Kidney glomerular epithelial cell (primary cell): Measurements from ENCODE around the gene CXCL17.
"Not testable (repeated sequence)": the region's sequence is repeated elsewhere in the genome, so short reads cannot be mapped to it uniquely, and the experiment has no call there.

Source experiments
- DNase-seq: peaks from one replicate; lab custom pipeline; 2025; lab: John Stamatoyannopoulos, UW

CXCL17 gene

GRCh38 chr19:42442833-42443232 is at the start of gene CXCL17:
TSS of gene CXCL17 (minus strand) at chr19:42442946. CDS start at chr19:42442832, 114 bp downstream.
- DNase-seq, result no peak

DNA sequence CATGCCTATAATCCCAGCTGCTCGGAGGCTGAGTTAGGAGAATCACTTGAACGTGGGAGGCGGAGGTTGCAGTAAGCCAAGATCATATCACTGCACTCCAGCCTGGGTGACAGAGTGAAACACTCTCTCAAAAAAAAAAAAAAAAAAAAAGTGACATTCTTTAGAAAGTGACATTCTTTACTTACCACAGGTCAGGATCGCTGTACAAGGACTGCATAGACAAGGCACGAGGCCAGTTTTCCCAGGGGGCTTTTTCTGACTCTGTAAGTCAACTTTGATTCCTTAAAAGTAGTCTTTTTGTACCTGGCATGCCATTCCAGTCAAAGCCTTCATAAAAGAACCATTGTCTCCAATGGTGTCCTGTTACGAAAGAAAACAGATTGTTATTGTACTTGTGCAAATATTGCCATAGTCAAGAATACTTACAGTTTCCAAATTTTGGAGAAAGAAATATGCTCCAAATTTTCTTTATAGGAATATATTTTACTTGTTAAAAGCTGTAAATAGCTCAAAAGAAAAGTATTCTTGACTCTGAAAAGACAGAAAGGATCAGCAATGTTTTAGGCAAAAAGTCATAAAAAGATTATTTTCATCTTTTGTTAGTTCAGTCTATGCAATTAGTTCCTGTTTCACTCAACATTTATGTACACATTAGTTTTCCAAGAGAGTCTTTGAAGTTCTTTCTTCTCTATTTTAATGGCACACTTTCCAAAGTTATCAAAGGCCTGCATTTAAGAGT is 46.2 kb upstream of the CXCL17 start:
- no peak for DNase-seq

DNA sequence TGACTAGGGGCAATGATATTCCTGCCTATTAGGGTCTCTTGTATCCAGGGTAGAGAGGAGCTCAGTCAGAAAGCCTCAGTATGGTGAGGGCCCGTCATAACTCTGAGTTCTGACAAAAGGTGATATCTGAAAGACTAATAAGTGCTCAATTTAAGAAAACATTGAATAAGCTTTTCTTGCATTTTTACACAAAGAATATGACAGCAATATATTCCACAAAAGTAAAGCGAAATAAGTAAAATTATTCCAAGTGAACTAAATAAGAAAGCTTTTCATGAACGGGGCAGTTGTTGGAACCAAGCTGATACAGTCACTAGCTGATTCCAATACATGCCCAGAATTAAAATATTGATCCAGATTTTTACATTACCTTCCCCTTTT is 45.0 kb upstream of the CXCL17 start:
- no peak for DNase-seq

GRCh38 chr19:42487032-42487797 is 44.5 kb upstream of the CXCL17 start:
- DNase-seq, result no peak

- DNase-seq, result not testable (repeated sequence)
These were observed 42.3 kb upstream of the CXCL17 start for GRCh38 chr19:42485036-42485435.

DNA sequence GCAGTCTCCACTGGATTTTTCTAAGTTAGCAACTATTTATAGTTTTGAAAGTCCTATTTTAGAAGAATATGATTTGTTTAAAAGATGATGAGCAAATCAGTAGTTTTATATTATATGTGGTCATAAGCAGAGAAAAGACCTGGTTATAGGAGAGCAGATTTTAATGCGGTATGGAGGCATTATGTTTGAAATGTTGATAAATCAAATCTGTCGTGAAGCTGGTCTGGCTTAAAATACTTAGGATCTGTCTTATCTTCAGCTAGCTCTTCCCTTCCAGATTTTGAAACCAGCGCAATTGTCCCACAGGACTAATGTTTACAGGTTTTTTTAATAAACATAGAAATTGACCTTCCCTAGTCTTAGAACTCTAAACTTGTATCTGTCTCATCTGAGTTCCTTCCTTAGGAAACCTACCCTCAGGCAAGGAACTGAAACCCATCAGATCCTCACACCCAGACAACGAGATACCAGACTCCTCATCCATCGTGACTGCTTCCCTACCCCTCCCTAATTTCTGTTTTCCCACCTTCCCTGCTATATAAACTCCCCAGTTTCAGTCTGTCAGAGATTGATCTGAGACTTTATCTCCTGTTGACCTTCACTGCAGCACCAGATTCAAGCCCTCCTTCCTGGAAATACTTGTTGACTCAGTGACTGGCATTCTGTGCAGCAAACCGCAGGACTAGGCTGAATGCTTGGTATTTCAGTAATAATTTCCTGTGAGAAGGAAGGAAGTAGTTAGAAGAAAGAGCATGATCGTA is 37.8 kb upstream of the CXCL17 start:
- DNase-seq, result no peak

- no peak for DNase-seq
These were observed 37.0 kb upstream of the CXCL17 start for GRCh38 chr19:42479736-42480135.

DNA sequence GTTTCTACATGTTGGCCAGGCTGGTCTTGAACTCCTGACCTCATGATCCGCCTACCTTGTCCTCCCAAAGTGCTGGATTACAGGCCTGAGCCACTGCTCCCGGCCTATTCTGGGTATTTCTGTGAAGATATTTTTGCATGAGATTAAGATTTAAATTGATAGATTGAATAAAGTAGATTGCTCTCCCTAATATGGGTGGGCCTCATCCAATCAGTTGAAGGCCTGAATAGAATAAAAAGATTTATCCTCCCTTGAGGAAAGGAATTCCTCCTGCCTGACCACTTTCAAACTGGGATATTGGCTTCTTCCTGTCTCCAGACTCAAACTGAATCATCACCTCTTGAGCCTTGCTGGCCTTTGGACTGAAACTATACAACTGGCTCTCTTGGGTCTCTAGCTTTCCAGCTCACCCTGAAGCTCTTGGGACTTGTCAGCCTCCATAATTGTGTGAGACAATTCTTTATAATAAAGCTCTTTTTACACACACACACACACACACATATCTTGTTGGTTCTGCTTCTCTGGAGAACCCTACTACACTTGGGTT is 36.1 kb upstream of the CXCL17 start:
- DNase-seq, result no peak

DNA sequence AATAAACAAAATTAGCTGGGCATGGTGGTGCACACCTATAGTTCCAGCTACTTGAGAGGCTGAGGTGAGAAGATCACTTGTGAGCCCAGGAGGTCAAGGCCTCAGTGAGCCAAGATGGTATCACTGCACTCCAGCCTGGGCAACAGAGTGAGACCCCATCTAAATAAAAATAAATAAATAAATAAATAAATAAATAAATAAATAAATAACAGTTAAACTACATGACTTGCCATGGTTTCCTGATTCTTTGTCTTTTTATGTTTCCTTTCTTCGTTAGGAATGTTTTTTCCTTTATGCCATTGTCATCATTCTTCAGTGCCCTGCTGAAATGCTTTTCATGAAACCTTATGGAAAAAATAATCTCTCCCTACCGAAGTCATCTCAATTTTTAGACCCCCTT is 35.2 kb upstream of the CXCL17 start:
- DNase-seq, result no peak

DNA sequence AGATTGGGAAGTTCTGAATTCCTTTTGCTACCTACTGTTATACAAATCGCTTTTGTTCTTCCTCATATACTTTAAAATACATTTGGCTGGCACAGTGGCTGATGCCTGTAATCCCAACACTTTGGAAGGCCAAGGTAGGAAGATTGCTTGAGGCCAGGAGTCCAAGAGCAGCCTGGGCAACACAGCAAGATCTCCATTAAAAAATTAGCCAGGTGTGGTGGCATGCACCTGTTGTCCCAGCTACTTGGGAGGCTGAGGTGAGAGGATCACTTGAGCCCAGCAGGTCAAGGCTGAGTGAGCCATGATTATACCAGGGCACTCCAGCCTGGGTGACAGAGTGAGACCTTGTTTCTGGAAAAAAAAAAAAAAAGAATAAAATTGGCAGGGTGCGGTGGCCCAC is 34.4 kb upstream of the CXCL17 start:
- DNase-seq, result no peak

DNA sequence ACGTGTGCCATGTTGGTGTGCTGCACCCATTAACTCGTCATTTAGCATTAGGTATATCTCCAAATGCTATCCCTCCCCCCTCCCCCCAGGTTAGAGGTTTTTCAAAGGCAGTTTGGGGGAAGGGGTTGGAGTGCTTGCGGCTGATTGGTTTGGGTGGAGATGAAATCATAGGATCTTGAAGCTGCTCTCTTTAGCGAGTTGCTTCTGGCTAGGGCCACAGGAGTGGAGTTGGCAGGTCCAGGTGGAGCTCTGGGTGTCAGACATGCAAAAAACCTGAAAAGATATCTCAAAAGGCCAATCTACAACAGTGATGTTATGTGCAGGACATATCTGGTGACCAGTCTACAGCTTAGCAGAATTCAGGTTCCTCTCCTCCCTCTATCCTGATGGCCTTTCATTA is 32.6 kb upstream of the CXCL17 start:
- no peak for DNase-seq

DNA sequence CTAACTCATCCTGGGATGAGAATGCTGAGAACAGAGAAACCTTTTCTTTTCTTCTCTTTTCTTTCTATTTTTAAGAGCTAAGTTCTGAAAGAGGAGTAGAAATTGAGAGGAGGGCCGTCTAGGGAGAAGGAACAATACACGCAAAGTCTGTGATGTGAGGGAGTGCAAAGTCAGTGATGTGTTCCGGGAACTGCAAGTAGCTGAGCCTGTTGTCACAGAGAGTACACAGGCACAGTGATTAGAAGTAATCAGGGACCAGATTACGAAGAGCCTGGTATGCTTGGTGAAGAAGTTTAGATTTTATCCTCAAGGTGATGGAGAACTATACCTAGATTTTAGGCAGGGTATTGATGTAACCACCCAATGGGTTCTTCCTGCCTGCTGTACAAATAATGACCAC is 32.0 kb upstream of the CXCL17 start:
- DNase-seq, result no peak

DNA sequence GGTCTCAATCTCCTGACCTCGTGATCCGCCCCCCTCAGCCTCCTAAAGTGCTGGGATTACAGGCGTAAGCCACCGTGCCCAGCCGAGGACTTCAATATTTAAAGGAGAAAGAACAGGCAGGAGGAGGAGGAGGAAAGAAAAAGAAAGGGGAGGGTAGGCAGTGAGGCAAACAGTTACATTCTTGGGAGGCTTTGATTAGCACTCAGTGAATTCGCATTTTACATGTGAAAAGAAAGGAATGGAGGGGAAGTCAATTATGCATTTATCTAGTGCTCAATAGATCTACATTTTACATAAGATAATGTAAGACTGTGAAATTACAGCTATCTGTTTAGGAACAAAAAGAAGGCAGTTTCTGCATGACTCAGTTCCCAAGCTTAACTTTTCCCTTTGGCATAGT is 30.9 kb upstream of the CXCL17 start:
- no peak for DNase-seq

DNA sequence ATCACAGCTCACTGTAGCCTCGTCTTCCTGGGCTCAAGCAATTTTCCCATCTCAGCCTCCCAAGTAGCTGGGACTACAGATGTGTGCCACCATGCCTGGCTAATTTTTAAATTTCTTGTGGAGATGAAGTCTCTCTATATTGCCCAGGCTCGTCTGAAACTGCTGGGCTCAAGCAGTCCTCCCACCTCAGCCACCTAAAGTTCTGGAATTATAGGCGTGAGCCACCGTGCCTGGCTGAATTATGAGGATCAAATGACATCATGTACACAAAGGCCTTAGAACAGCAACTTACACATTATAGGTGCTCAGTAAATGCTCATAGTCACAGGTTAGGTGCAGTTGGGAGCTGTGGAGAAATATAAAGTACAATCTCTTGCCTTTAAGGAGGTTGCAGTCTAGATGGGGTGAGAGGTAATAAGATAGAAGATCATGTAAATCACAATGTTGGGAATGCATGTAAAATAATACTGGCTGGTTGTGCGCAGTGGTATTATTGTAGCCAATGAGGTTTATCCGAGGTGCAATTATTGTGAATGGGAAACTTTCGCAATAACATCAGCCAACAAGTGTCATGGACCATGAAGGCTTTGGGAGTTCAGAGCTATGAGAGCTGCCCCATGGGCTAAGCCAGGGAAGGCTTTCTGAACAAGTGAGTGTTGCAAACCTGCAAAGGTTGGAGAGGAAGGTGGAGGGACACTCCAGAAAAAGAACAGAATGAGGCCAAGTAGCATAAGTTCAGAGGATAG is 29.8 kb upstream of the CXCL17 start:
- no peak for DNase-seq

DNA sequence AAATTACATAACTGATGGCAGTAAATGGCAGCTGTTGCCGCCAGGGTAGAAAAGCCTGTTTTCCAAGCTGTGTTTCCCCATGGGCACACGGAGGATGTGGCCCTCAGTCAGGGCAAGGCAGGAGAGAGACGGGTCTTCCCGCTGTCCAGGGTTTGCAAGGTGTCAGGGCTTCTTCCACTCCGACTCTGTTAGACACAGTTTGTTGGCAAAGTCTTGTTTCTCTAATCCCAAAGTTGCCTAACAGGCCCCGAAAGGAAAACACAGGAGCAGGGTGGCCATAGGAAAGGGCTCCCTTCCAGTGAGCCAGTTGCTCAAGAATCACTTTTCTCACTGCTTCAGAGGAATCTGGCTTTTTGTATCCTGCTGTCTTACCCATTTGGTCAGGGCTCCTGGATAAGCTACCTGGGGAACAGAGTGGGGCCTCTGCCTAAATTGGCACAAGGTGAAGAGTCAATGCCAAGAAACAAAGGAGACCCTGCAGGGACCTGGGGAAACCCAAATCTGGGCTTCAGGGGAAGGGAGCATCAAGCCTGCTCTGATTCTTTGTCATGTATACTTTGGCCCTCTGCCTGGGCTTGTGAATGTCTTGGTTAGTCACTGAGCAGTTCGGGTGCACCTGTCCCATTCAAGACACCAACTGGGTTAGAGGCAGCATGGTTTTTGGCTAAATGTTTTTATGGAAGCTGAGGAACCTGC is 29.0 kb upstream of the CXCL17 start:
- DNase-seq, result no peak

DNA sequence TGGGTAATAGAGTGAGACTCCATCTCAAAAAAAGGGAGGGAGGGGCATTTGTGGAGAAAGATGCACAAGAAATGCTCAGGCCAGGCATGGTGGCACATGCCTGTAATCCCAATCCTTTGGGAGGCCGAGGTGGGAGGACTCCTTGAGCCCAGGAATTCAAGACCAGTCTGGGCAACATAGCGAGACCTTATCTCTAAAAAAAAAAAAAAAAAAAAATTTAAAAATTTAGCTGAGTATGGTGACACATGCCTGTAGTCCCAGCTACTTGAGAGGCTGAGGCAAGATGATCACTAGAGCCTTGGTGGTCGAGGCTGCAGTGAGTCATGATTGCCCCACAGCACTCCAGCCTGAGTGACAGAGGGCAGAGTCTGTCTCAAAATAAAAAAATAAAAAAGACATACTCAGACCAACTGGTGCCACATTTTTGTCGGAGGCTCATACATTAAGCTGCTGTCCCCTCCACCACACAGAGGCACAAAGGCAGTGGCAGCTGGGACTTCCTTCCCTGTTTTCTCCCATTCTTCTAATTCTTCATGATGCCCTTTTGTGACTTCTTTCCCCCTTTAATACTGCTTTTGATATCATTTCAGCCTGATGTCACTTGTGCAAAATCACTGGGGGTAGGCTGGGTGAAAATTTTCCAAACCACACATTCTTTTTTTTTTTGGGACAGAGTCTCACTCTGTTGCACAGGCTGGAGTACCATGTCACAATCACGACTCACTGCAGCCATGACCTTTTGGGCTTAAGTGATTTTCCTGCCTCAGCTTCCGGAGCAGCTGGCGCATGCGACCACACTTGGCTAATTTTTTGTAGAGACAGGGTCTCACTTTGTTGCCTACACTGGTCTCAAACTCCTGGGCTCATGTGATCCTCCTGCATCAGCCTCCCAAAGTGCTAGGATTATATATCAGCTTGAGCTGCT is 26.8 kb upstream of the CXCL17 start:
- DNase-seq, result no peak

DNA sequence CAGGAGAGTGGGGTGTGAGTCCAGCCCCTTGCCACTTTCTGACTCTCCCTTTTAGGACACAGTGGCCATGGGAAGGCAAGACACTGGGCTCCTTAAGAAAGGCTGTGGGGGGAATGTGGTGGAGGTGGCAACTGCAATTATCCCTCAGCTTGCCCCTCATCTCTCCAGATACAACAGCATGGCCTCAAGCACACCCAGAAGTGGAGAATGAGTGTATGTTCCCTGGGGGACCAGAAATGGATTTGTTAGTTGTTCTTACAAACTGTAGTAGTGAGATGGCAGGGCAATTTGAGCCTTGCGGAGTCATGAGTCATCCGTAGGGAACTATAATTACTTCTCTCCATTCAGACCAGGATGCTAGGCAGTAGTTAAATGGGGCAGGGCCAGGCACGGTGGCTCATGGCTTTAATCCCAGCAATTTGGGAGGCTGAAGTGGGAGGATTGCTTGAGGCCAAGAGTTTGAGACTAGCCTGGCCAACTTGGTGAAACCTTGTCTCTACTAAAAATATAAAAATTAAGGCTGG is 25.6 kb upstream of the CXCL17 start:
- DNase-seq, result no peak

DNA sequence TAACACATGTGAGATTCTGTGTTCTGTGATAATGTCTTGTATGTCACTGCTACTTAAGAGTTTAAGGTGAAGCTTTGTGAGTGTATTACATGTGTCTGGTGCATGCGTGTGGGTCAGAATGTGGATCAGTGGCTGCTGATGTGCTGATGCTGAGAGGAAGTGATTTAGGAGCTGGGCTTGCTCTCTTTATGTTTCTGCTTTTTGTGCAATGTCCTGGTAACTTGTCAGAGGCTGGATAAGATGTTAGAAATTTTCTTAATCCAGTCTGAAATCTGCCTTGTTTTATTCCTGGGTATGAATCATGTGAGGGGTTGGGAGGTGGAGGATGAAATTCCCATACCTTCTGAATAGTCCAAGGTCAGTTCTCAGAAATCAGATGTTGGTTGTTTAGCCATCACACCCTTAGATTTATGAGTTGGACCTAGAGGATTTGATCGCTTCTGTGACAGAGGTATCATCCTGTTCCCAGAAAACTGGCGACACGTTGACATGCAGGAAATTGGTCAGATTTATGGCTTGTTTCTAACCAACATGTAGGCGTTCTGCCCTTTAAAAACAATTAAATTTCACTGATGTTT is 24.5 kb upstream of the CXCL17 start:
- DNase-seq, result no peak

GRCh38 chr19:42466521-42467182 is 23.9 kb upstream of the CXCL17 start:
- DNase-seq, result no peak
